Suppressor macrophage treated with lipopolysaccharide for 4 hours (primary cell): ENCODE data around the gene MBNL3.

Source experiments
- DNase-seq: peaks from one replicate; pipeline ENCODE4 v3.0.0-alpha.2; 2020

The MBNL3 gene

GRCh38 chrX:132488819-132489577 is at the start of gene MBNL3:
Gene MBNL3, minus strand, starts transcription at chrX:132489038. Its CDS starts 49,427 bp downstream, at chrX:132439611.
- DNase-seq: peak; percentile 48

DNA sequence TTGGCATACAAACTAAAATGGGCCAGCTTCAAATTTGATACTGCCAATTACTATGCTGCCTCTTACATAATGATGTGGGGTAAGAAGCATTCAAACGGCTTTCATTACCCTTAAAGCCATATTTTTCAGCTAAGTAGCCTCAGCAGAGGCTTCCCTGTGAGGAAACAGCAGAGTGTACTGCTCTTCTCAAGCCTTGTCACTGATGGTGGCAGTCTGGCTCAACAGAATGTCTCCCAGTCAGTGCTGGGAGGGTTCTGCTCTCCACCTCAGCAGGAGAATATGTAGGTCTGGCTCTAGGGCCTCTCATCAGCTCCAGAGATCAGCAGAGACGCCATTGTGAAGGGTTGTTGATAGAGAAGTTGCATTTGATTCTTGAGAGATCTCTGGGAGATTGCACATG is 44.6 kb upstream of the MBNL3 start:
- DNase-seq: no peak

GRCh38 chrX:132532913-132533312 is 44.1 kb upstream of the MBNL3 start:
- no peak for DNase-seq

DNA sequence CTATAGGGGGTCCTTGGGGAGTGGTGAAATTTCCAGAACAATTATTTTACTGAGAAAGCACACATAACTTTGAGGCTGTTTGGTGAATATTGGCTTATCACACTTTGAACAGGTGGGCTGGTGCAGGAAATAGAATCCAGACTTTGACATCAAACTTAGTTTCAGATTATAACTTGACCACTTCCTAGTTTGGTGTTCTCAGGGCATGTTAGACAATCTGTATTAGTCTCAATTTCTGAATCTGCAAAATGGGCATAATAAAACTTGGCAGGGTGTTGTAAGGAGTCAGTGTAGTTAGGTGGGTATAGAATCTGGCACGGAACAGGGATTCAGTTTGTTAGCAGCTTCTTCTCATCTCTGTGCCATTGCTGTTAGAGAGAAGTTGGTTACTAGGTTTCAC is 43.3 kb upstream of the MBNL3 start:
- DNase-seq: no peak

GRCh38 chrX:132520792-132521191 is 32.0 kb upstream of the MBNL3 start:
- DNase-seq: no peak

GRCh38 chrX:132520213-132520612 is 31.4 kb upstream of the MBNL3 start:
- DNase-seq: no peak

- no peak for DNase-seq
These were observed 29.6 kb upstream of the MBNL3 start for GRCh38 chrX:132518401-132518800.

DNA sequence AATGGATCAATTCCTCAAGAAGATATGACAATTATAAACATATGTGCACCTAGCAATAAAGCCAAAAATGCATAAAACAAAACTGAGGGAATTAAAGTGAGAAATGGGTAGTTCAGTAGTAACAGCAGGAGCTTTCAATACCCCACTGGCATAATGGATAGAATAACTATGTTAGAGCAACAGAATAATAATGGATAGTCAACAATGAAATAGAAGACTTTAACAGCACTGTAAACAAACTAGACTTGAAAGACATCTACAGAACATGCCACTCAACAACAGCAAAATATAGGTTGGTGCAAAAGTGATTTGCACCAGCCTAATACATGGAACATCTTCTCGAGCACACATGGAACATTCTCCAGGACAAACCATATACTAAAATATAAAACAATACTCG is 20.0 kb upstream of the MBNL3 start:
- DNase-seq: no peak

DNA sequence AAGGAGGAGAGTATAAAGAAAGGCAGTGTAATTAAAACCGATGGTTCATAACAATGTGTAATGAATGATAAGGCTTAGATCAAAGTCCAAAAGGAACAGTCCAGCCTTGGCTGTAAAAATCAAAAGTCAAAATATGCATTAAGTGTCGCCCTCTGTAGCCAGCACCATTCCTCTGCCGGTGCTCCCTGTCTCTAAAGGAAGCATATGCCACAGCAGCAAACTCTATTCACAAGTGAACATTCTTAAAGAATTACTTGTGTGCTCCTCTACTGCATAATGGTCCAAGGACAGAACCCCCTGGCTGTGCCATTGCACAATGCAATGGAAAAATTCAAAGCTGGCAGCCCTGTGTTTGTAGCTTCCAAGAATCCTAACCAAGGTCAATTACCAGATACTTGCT is 16.3 kb upstream of the MBNL3 start:
- DNase-seq: no peak

- no peak for DNase-seq
These were observed 15.6 kb upstream of the MBNL3 start for GRCh38 chrX:132504417-132504816.

DNA sequence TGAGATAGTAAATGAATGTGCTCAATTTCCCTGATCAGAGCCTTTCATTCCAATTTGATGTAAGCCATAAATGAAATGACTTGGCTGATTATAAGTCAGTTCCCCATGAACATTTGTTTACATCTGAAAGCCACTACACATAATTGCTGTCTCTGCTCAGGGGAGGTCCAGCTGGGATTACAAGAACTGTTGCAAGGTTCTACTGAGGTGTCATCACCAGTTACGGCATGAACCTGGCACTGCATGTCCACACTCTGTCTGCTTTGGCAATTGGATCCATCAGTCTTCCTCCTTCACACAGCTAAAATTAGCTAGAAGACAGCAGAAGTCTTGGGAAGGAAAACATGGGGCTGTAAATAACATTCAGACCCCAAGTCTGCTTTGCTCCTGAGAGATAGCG is 12.8 kb upstream of the MBNL3 start:
- DNase-seq: no peak

GRCh38 chrX:132497432-132497831 is 8.6 kb upstream of the MBNL3 start:
- DNase-seq: no peak

DNA sequence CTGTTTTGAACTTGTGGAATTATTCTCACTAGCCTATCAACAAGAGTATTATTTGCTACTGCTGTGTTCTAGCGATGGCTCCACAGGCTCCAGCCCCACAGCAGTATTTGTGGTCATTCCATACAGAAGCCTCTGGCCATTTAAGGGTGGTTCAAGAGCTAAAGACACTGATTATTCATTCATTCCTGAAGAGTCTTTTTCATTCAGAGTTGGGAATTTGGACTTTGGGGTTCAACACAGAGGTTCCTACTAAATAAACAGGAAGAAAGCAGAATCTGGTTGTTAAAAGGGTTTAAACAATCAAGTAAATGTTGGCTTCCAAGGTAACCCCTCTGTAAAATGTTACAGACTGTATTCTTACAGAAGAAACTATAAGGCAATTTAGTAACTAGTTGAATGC is 4.3 kb upstream of the MBNL3 start:
- DNase-seq: no peak

GRCh38 chrX:132491191-132491590 is 2.4 kb upstream of the MBNL3 start:
- DNase-seq: peak; percentile 75

DNA sequence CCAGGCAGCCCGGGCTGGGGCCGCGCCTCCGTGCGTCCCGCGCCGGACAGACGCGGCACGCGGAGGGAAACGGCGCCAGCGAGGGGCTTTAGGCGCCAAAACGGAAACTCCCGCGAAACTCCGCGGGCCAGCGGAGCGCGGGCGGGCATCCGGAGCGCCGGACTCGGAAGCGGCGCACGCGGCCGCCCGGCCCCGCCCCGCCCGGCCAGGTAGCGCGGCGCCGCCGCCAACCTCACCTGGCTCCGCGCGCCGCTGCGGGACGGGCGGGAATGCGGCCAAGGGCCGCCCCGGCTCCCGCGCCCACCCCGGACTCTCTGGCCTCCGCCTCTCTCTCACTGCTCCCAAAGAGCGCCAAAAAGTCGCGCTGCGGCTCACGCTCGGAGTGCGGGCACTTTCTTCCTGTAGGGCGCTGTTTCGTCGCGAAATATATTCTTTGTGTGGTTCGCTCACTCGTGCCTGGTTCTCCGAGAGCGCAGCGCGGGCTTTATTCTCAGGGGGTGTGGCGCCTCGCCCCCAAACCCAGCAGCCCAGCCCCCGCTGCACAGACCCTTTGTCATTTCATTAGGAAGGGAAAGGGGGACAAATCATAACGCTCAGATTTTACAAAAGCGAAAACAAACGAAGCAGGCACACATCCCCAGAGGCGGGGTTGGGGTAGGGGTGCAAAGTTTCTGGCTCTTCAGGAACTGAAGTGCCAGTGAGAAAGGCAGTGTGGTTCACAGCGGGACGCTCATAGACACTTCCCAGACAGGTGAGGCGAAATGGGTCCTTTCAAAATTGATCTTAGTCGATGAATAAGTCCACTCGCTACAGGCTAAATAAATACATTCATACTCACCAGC is 961 bp upstream of the MBNL3 start:
- no peak for DNase-seq

GRCh38 chrX:132488180-132488705 is 595 bp downstream of the MBNL3 start:
- DNase-seq: peak; percentile 71

DNA sequence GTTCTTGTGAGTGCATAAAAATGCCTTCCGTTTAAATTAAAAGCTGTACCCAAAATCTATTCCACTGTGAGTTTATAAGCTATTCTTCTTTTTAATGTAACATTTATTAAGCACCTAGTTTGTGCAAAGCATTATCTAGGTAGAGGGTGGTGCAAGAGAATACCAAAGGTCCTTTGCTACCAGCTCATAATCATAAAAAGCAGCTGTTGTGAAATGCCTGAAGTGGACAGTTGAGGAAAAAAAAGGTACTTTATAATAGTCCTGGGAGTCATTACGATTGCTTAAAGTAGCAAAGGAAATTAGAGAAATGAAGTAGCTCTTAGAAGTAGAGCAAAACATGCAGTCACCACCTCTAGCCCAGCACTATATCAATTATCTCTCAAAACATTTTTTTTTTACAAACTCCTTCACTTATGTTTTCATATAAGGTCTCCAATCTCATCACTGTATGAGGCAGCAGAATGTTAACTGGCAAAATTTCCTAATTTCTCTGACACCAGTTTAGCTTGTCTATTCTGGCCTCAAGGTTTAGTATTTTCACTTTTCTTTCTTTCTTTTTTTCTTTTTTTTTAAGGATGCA is 2.1 kb downstream of the MBNL3 start:
- DNase-seq: no peak

DNA sequence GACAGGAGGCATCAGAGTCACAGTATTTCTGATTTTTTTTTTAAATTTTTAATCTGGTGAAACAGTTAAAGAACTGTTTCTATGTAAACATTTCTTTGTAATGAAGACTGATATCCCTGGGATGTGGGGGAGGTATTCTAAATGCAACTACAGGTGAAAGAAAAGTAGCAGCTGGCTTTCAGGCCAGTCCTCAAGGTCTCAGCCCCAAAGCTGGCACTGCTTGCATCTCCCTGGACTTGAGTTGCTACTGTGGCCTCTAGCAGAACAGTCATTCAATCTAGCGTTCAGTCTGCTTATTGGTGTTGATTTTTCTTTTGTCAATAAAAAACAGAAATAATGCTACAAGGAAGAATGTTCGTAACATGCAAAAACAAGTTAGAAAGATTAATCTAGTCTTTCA is 4.9 kb downstream of the MBNL3 start:
- no peak for DNase-seq

GRCh38 chrX:132483488-132483887 is 5.3 kb downstream of the MBNL3 start:
- no peak for DNase-seq

DNA sequence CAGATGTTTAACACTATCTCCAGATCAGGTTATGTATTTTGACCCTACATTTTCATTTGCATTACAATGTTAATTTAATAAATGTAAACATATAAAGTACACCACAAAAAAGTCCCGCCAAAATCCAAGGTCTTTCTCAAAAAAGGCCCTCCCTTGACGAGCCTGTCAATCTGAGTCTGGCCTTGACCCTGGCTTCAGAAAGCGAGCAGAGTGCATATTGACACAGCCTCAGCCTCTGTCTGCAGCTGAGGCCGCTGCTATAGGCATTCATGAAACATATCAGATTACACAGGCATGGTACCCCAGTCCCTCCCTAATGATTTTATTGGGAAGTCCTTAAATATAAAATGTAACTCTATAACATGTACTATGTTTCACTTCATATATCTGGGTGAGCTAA is 6.2 kb downstream of the MBNL3 start:
- DNase-seq: no peak

- no peak for DNase-seq
These were observed 7.4 kb downstream of the MBNL3 start for GRCh38 chrX:132481449-132481848.

DNA sequence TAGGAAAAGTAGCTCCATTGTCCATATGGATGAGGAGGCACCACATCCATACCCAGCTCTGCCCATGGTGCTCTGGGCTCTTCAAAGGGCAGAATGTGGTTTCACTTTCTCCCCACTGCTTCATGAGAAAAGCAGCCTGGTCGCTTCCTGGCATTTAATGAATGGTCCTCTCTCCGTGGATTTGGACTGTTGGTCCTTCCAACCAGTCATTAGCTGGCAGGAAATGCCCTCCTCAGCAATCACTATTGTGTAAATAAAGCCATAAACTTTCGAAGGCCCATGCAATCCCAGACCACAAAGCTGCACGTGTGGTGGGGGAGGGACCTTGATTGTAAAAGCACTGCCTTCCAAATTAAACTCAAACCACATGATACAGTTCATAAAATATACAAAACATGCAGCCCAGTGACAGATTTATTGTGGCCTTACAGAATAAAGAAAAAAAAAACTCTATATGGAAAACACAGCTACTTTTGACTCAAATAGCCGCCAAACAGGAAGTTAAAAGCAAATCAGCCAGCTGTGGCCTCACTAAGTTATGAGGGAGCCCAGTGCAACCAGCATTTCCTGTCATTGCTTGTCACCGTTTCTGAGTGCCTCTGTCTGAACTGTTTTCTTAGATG is 8.1 kb downstream of the MBNL3 start:
- peak; percentile 72 for DNase-seq
